ENCODE results near the gene COG2.

The COG2 gene

GRCh38 chr1:230642263-230642959 is at the start of gene COG2 (continued):
- TF ChIP-seq ELK4 (IDR thresholded peaks at IDR 0.05; ENCODE audit: borderline replicate concordance, low read depth, low read length) (peak; percentile 57; the same call in 1 of the 2 replicates), ZSCAN16 (tag by site-specific recombination; IDR thresholded peaks at IDR 0.05) (0 out of 2 replicates have a peak, but pooled peaks have one; percentile 12), ZNF121 (tag by site-specific recombination; IDR thresholded peaks at IDR 0.05) (0 out of 2 replicates have a peak, but pooled peaks have one; percentile 16), HOXA7 (CRISPR knock-in tag; IDR thresholded peaks at IDR 0.05; ENCODE audit: borderline replicate concordance) (no peak), SCRT1 (tag by site-specific recombination; IDR thresholded peaks at IDR 0.05; ENCODE audit: borderline replicate concordance) (no peak), ZNF776 (tag by site-specific recombination; IDR thresholded peaks at IDR 0.05; ENCODE audit: borderline replicate concordance) (no peak), ZNF394 (tag by site-specific recombination; IDR thresholded peaks at IDR 0.05; ENCODE audit: borderline replicate concordance) (0 out of 2 replicates have a peak, but pooled peaks have one; percentile 66), ZNF138 (tag by site-specific recombination; IDR thresholded peaks at IDR 0.05; ENCODE audit: borderline replicate concordance) (no peak), GLI2 (tag by site-specific recombination; IDR thresholded peaks at IDR 0.05; ENCODE audit: borderline replicate concordance, low read depth) (no peak), ZNF362 (tag by site-specific recombination; IDR thresholded peaks at IDR 0.05) (no peak), ZNF513 (tag by site-specific recombination; IDR thresholded peaks at IDR 0.05) (no peak; the same call in 1 of the 2 replicates), ZNF175 (tag by site-specific recombination; IDR thresholded peaks at IDR 0.05) (no peak), ZNF639 (tag by site-specific recombination; IDR thresholded peaks at IDR 0.05) (peak; percentile 68; the same call in 1 of the 2 replicates), ZNF391 (tag by site-specific recombination; IDR thresholded peaks at IDR 0.05; ENCODE audit: borderline replicate concordance, low read depth) (peak; percentile 85; the same call in 1 of the 2 replicates), RBAK (tag by site-specific recombination; IDR thresholded peaks at IDR 0.05) (no peak), ZNF514 (tag by site-specific recombination; IDR thresholded peaks at IDR 0.05) (no peak), ZNF423 (tag by site-specific recombination; IDR thresholded peaks at IDR 0.05) (no peak), MEIS1 (CRISPR knock-in tag; IDR thresholded peaks at IDR 0.05; ENCODE audit: borderline replicate concordance) (no peak; the same call in 1 of the 2 replicates), ZNF707 (tag by site-specific recombination; IDR thresholded peaks at IDR 0.05) (no peak), ZNF704 (tag by site-specific recombination; IDR thresholded peaks at IDR 0.05) (peak; percentile 59; the same call in 1 of the 2 replicates), ZNF571 (tag by site-specific recombination; IDR thresholded peaks at IDR 0.05) (no peak), HOXD13 (CRISPR knock-in tag; IDR thresholded peaks at IDR 0.05; ENCODE audit: borderline replicate concordance) (0 out of 2 replicates have a peak, but pooled peaks have one; percentile 28), ZNF791 (tag by site-specific recombination; IDR thresholded peaks at IDR 0.05) (no peak), ZNF146 (tag by site-specific recombination; IDR thresholded peaks at IDR 0.05) (0 out of 2 replicates have a peak, but pooled peaks have one; percentile 30), ZNF580 (tag by site-specific recombination; IDR thresholded peaks at IDR 0.05) (peak; percentile 76), ZNF692 (tag by site-specific recombination; IDR thresholded peaks at IDR 0.05) (peak; percentile 96), ZBTB48 (tag by site-specific recombination; IDR thresholded peaks at IDR 0.05) (peak; percentile 71; the same call in 1 of the 2 replicates), ZNF169 (tag by site-specific recombination; IDR thresholded peaks at IDR 0.05) (no peak), ZNF133 (tag by site-specific recombination; IDR thresholded peaks at IDR 0.05) (no peak; the same call in 1 of the 2 replicates), OSR2 (tag by site-specific recombination; IDR thresholded peaks at IDR 0.05) (peak; percentile 46), ZNF184 (tag by site-specific recombination; IDR thresholded peaks at IDR 0.05) (peak; percentile 76), ZNF366 (tag by site-specific recombination; conservative IDR thresholded peaks at IDR 0.05) (no peak)
